IPS DF 19.7 (cell line): ENCODE data around the gene TNFRSF6B.
"Not testable (repeated sequence)": the region's sequence is repeated elsewhere in the genome, so short reads cannot be mapped to it uniquely, and the experiment has no call there.

Experiments
- DNase-seq: peaks from one replicate; pipeline ENCODE4 v3.0.0-alpha.2; 2013; ENCODE audit warnings: low read depth, low spot score

TNFRSF6B gene

GRCh38 chr20:63708301-63709148, 12.1 kb downstream of the TNFRSF6B start:
- no peak for DNase-seq

GRCh38 chr20:63709149-63709527, 12.7 kb downstream of the TNFRSF6B start:
- no peak for DNase-seq

- no peak for DNase-seq
Observed at GRCh38 chr20:63711085-63711645, 14.7 kb downstream of the TNFRSF6B start.

- DNase-seq: no peak
Observed at GRCh38 chr20:63712191-63712590, 15.7 kb downstream of the TNFRSF6B start.

GRCh38 chr20:63714858-63715257, 18.4 kb downstream of the TNFRSF6B start:
- DNase-seq: no peak

GRCh38 chr20:63718996-63719395, 22.5 kb downstream of the TNFRSF6B start:
- DNase-seq: no peak

- DNase-seq: not testable (repeated sequence)
Observed at GRCh38 chr20:63722967-63723622, 26.6 kb downstream of the TNFRSF6B start.

GRCh38 chr20:63730189-63730733, 33.8 kb downstream of the TNFRSF6B start:
- DNase-seq: not testable (repeated sequence)

GRCh38 chr20:63731410-63731809, 35.0 kb downstream of the TNFRSF6B start:
- no peak for DNase-seq

- no peak for DNase-seq
Observed at GRCh38 chr20:63732118-63733095, 36.0 kb downstream of the TNFRSF6B start.

GRCh38 chr20:63733117-63733516, 36.7 kb downstream of the TNFRSF6B start:
- DNase-seq: no peak

- DNase-seq: no peak
Observed at GRCh38 chr20:63733579-63734081, 37.2 kb downstream of the TNFRSF6B start.

GRCh38 chr20:63734111-63734945, 37.9 kb downstream of the TNFRSF6B start:
- no peak for DNase-seq

GRCh38 chr20:63734946-63735858, 38.8 kb downstream of the TNFRSF6B start:
- no peak for DNase-seq

GRCh38 chr20:63735859-63736718, 39.6 kb downstream of the TNFRSF6B start, which contains the start of gene LIME1:
Gene LIME1 (plus strand): TSS chr20:63736664. CDS start chr20:63737550, 886 bp downstream.
- DNase-seq: no peak

- DNase-seq: no peak
Observed at GRCh38 chr20:63736893-63737694, 40.6 kb downstream of the TNFRSF6B start.

- DNase-seq: no peak
Observed at GRCh38 chr20:63737695-63737944, 41.2 kb downstream of the TNFRSF6B start.
